ENCODE results near the gene ELP1. TPM values are rescaled to one million over a fixed set of nuclear protein-coding genes. Genes with fewer than 3 reads are reported as not detected.
A peak's percentile ranks its signal among the peaks of the same experiment; 100 is the strongest.
"Not testable (repeated sequence)": the region's sequence is repeated elsewhere in the genome, so short reads cannot be mapped to it uniquely, and the experiment has no call there.

ELP1 gene
- total RNA-seq, 2 donors from 2014 or later, result 11.8 to 21.6 TPM

GRCh38 chr9:108928386-108928785 is 5.5 kb downstream of the ELP1 start:
- no peaks in the 10 kb centered on the region for H3K36me3 ChIP-seq
- no peak overlapping the region for H3K27ac ChIP-seq
- no peaks in the 10 kb centered on the region for H3K27me3 ChIP-seq
- H3K4me3 ChIP-seq, result no peak overlapping the region
- H3K9ac ChIP-seq (ENCODE audit: low read depth in 2 of 2, low read length in 2 of 2), result no peak overlapping the region
- intact Hi-C loops (cut with DNase I), result no loop called here
- peaks cover 8% of the 10 kb centered on the region for H3K4me1 ChIP-seq
- no peak for TF ChIP-seq CTCF (IDR thresholded peaks at IDR 0.05)
- no peaks in the 10 kb centered on the region for H3K9me3 ChIP-seq
- DNase-seq, result no peak

DNA sequence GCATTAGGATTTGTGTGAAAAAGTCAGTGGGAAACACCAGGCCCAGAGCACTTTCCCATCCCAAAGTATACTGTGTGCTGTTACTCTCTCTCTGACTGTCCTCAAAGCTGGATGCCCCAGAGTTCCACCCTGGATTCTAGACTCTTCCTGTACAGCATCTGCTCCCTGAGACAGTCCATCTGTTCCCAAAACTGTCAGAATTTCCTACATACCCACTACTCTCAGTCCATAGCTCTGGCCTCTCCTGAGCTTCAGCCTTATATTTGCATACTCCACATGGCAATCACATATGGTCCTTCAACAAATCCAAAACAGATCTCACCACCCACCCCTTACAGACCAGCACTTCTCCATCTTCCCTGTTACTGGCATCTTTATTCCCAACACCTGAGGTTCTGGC is 9.5 kb downstream of the ELP1 start:
- no peak for DNase-seq
- Histone ChIP-seq H3K27ac (no peak overlapping the region), H3K9me3 (no peaks in the 10 kb centered on the region), H3K4me3 (no peak overlapping the region), H3K9ac (ENCODE audit: low read depth in 2 of 2, low read length in 2 of 2) (no peak overlapping the region), H3K4me1 (no peaks in the 10 kb centered on the region), H3K27me3 (no peaks in the 10 kb centered on the region), H3K36me3 (no peaks in the 10 kb centered on the region)
- TF ChIP-seq CTCF (IDR thresholded peaks at IDR 0.05), result no peak
- intact Hi-C loops (cut with DNase I), result no loop called here

GRCh38 chr9:108921200-108921599 is 12.7 kb downstream of the ELP1 start:
- no peak for DNase-seq
- Histone ChIP-seq H3K27ac (no peak overlapping the region), H3K9ac (ENCODE audit: low read depth in 2 of 2, low read length in 2 of 2) (no peak overlapping the region), H3K4me3 (no peak overlapping the region), H3K9me3 (no peaks in the 10 kb centered on the region), H3K27me3 (no peaks in the 10 kb centered on the region), H3K4me1 (no peaks in the 10 kb centered on the region), H3K36me3 (no peaks in the 10 kb centered on the region)
- intact Hi-C loops (cut with DNase I), result no loop called here
- no peak for TF ChIP-seq CTCF (IDR thresholded peaks at IDR 0.05)

DNA sequence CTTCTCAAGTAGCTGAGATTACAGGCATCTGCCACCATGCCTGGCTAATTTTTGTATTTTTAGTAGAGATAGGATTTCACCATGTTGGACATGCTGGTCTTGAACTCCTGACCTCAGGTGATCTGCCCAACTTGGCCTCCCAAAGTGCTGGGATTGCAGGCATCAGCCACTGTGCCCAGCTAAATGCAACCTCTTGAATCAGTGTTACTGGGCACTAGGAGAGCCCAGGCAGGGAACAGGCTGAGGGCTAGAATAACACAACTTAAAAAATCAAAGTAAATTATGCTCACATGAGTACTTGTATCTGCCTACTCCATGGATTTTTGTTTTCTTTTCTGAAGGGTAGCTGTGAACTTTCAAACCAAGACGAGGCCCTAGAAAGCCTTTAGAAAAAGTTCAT is 13.5 kb downstream of the ELP1 start:
- H3K9me3 ChIP-seq; H3K9ac ChIP-seq (ENCODE audit: low read depth in 2 of 2, low read length in 2 of 2); H3K27ac ChIP-seq; H3K4me1 ChIP-seq; H3K4me3 ChIP-seq; intact Hi-C loops (cut with DNase I); H3K27me3 ChIP-seq; DNase-seq; H3K36me3 ChIP-seq: not testable (repeated sequence)

DNA sequence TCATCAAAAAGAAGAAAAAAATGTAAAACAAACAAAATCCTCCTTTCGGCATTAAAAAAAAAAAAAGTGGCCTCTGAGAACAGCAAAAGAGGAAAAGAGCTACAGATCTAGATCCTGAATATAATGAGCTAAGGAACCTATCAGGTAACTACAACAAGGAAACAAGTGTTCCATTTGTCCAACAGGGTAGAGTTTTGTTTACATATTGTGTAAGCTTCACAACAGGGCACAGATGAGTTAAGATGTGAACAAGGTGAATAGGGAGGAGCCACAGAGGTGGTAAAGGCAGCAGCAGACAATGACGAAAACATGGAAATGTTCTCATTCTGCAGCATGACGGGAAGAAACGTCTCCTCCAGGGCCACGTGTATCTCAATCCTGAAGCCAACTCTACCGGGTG is 14.4 kb downstream of the ELP1 start:
- H3K9ac ChIP-seq (ENCODE audit: low read depth in 2 of 2, low read length in 2 of 2), result no peak overlapping the region
- peak; percentile 30 for DNase-seq
- no peaks in the 10 kb centered on the region for H3K9me3 ChIP-seq
- TF ChIP-seq CTCF (IDR thresholded peaks at IDR 0.05), result no peak
- no peak overlapping the region for H3K27ac ChIP-seq
- no peaks in the 10 kb centered on the region for H3K27me3 ChIP-seq
- H3K4me1 ChIP-seq, result no peaks in the 10 kb centered on the region
- no peak overlapping the region for H3K4me3 ChIP-seq
- H3K36me3 ChIP-seq, result no peaks in the 10 kb centered on the region
- intact Hi-C loops (cut with DNase I), result no loop called here

DNA sequence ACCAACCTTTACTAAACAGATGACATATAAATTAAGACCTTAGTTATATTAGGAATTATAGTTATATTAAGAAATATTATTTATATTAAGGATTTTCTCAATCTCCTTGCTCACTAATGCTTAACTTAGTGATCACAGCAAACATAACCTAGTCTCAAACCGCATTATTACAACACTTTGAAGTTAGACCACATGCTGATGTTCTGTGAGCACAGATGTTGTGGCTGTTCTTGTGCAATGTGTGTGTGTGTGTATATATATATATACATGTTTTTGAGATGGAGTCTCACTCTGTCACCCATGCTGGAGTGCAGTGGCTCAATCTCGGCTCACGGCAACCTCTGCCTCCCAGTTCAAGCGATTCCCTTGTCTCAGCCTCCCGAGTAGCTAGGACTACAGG is 20.5 kb downstream of the ELP1 start:
- Histone ChIP-seq H3K27me3 (no peaks in the 10 kb centered on the region), H3K36me3 (no peaks in the 10 kb centered on the region), H3K9me3 (no peaks in the 10 kb centered on the region), H3K27ac (no peak overlapping the region), H3K4me1 (no peaks in the 10 kb centered on the region), H3K4me3 (no peak overlapping the region), H3K9ac (ENCODE audit: low read depth in 2 of 2, low read length in 2 of 2) (no peak overlapping the region)
- TF ChIP-seq CTCF (IDR thresholded peaks at IDR 0.05), result no peak
- intact Hi-C loops (cut with DNase I), result no loop called here
- no peak for DNase-seq

Data from colonic mucosa (tissue), 4 donors.